Liver (tissue), 9 donors: ENCODE measurements around the gene CKS2. TPM values are rescaled to one million over a fixed set of nuclear protein-coding genes. Genes with fewer than 3 reads are reported as not detected.

ENCODE experiments used
- DNase-seq: peaks from one replicate; pipeline ENCODE4 v3.0.0-alpha.2; 2017; ENCODE audit warnings: low spot score
- H3K27ac ChIP-seq, 2 donors: one replicate each; pipeline ENCODE4 v1.7.0; 2013; ENCODE audit warnings: inconsistent platforms in 2 of 2, low read length in 2 of 2, control low read depth in 1 of 2, low read depth in 1 of 2, mild to moderate bottlenecking in 1 of 2
- H3K27me3 ChIP-seq, 4 donors: one replicate each; pipeline versions ENCODE4 v1.6.1 to v1.7.0; 2013; ENCODE audit warnings: low read length in 3 of 4, inconsistent platforms in 1 of 4, mild to moderate bottlenecking in 1 of 4, moderate library complexity in 1 of 4; ENCODE audit not compliant: control insufficient read depth in 4 of 4, insufficient read depth in 4 of 4
- H3K36me3 ChIP-seq, 4 donors: one replicate each; pipeline versions ENCODE4 v1.6.1 to v1.7.0; 2013; ENCODE audit warnings: low read length in 3 of 4, mild to moderate bottlenecking in 3 of 4, low read depth in 1 of 4, moderate library complexity in 1 of 4; ENCODE audit not compliant: control insufficient read depth in 4 of 4, insufficient read depth in 3 of 4
- H3K4me1 ChIP-seq, 4 donors: one replicate each; pipeline versions ENCODE4 v1.6.1 to v1.7.0; 2013; ENCODE audit warnings: low read length in 3 of 4, mild to moderate bottlenecking in 3 of 4, moderate library complexity in 1 of 4; ENCODE audit not compliant: control insufficient read depth in 4 of 4, insufficient read depth in 4 of 4
- H3K4me3 ChIP-seq, 3 donors: one replicate each; pipeline versions ENCODE4 v1.6.1 to v1.7.0; 2013; ENCODE audit warnings: low read length in 3 of 3, control low read depth in 1 of 3, low read depth in 1 of 3, mild to moderate bottlenecking in 1 of 3
- H3K9ac ChIP-seq, 2 donors: one replicate each; pipeline ENCODE4 v1.7.0; 2013; ENCODE audit warnings: low read length in 2 of 2, mild to moderate bottlenecking in 2 of 2, moderate library complexity in 2 of 2, control low read depth in 1 of 2, low read depth in 1 of 2
- H3K9me3 ChIP-seq, 4 donors: one replicate each; pipeline versions ENCODE4 v1.6.1 to v1.7.0; 2013; ENCODE audit warnings: low read length in 3 of 4; ENCODE audit not compliant: control insufficient read depth in 4 of 4
- EGR1 ChIP-seq, 2 donors: IDR thresholded peaks; 2 replicates each; pipeline ENCODE4 v1.6.1; 2016 to 2018; ENCODE audit warnings: antibody characterized with exemption in 2 of 2, low read depth in 2 of 2
- FOXA1 ChIP-seq: IDR thresholded peaks from 2 replicates; pipeline ENCODE4 v1.6.1; 2016; ENCODE audit warnings: antibody characterized with exemption
- FOXA2 ChIP-seq: IDR thresholded peaks from 2 replicates; pipeline ENCODE4 v1.6.1; 2016; ENCODE audit warnings: antibody characterized with exemption
- GABPA ChIP-seq, 2 donors: IDR thresholded peaks in 1 of 2; conservative IDR thresholded peaks in 1 of 2; 2 replicates each; pipeline ENCODE4 v1.6.1; 2016; ENCODE audit warnings: antibody characterized with exemption in 2 of 2, mild to moderate bottlenecking in 1 of 2, moderate library complexity in 1 of 2
- HNF4A ChIP-seq, 2 donors: conservative IDR thresholded peaks; 2 replicates each; pipeline ENCODE4 v1.6.1; 2016; ENCODE audit warnings: antibody characterized with exemption in 2 of 2, mild to moderate bottlenecking in 2 of 2
- HNF4G ChIP-seq: IDR thresholded peaks from 2 replicates; pipeline ENCODE4 v1.6.1; 2016; ENCODE audit warnings: antibody characterized with exemption
- JUND ChIP-seq, 2 donors: IDR thresholded peaks; 2 replicates each; pipeline ENCODE4 v1.6.1; 2016; ENCODE audit warnings: antibody characterized with exemption in 2 of 2
- NR2F2 ChIP-seq: IDR thresholded peaks from 2 replicates; pipeline ENCODE4 v1.6.1; 2016; ENCODE audit warnings: antibody characterized with exemption
- RAD21 ChIP-seq, 2 donors: IDR thresholded peaks; 2 replicates each; pipeline ENCODE4 v1.6.1; 2016; ENCODE audit warnings: antibody characterized with exemption in 2 of 2, mild to moderate bottlenecking in 2 of 2
- RXRA ChIP-seq, 2 donors: IDR thresholded peaks; 2 replicates each; pipeline ENCODE4 v1.6.1; 2017 to 2018; ENCODE audit warnings: antibody characterized with exemption in 2 of 2, mild to moderate bottlenecking in 1 of 2
- SP1 ChIP-seq: IDR thresholded peaks from 2 replicates; pipeline ENCODE4 v1.6.1; 2018; ENCODE audit warnings: antibody characterized with exemption, mild to moderate bottlenecking
- TAF1 ChIP-seq: conservative IDR thresholded peaks from 2 replicates; pipeline ENCODE4 v1.6.1; 2016; ENCODE audit warnings: antibody characterized with exemption, mild to moderate bottlenecking
- YY1 ChIP-seq: IDR thresholded peaks from 2 replicates; pipeline ENCODE4 v1.6.1; 2016; ENCODE audit warnings: antibody characterized with exemption, mild to moderate bottlenecking
- WGBS: extraction: QIAGEN DNeasy Blood & Tissue Kit; methylation state at CpG from one replicate; pipeline ENCODE4 v1.1.7; 2013; 5-methylcytosine and 5-hydroxymethylcytosine counted together
- polyA plus RNA-seq, 2 donors: library from polyadenylated mRNA; stranded (reverse) in 1 of 2; unstranded in 1 of 2; fragments of 200-250 nt in 1 of 2; fragments of >200 nt in 1 of 2; fragmentation: Nextera tagmentation in 1 of 2; extraction: Ambion mirVana in 1 of 2; gene quantifications; one replicate each; pipeline versions ENCODE4 v1.2.1 to v1.2.3, GENCODE V29; 2013 to 2015
- total RNA-seq, 2 donors: library from RNA; depleted of rRNA; stranded (reverse); fragments of >200 nt; gene quantifications; one replicate each; pipeline ENCODE4 v1.2.3, GENCODE V29; 2014
- TF ChIP-seq, protein P1 (sequence below): IDR thresholded peaks from 2 replicates; pipeline ENCODE4 v1.6.1; 2016; ENCODE audit warnings: antibody characterized with exemption
- TF ChIP-seq, protein P2 (sequence below): fragments of 150-350 bp; IDR thresholded peaks from 2 replicates; pipeline ENCODE4 v1.5.1; 2017; ENCODE audit warnings: improper control_type of control experiment, low read depth, low read length; ENCODE audit not compliant: missing input control
- TF ChIP-seq, protein P3 (sequence below): IDR thresholded peaks from 2 replicates; pipeline ENCODE4 v1.6.1; 2016; ENCODE audit warnings: antibody characterized with exemption
- TF ChIP-seq, protein P4 (sequence below): IDR thresholded peaks from 2 replicates; pipeline ENCODE4 v1.6.1; 2016; ENCODE audit warnings: antibody characterized with exemption
- donor health status: healthy.
- donor health status: healthy.
- donor health status: healthy.
- donor health status: healthy.
- donor health status: healthy.

Gene CKS2
- total and polyA plus RNA-seq, 4 donors: 3.1 to 79.7 (median 17.7) TPM

DNA sequence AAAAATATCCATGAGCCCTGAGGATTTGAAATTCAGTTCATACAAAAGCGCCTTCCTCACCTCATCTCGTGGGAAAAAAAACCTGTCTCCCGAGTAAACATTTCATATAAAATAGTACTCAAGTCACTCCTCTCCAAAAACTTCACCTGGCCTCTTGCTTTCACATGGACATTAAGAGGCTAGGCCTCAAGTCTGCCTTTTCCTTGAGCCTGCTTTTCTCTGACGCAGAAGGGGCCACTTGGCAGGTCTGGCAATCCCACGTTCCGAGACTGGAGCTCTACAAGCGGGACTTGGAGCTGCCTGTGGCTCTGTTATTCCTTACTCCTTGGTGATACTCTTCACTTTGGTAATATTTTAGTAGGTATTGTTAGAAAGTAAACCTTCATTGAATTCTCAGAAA lies 26.9 kb upstream of the CKS2 start:
- no peaks in the 10 kb centered on the region for H3K36me3 ChIP-seq
- TF ChIP-seq HNF4G: no peak
- TF ChIP-seq JUND (IDR thresholded peaks at IDR 0.05): no peak
- TF ChIP-seq, protein P1, sequence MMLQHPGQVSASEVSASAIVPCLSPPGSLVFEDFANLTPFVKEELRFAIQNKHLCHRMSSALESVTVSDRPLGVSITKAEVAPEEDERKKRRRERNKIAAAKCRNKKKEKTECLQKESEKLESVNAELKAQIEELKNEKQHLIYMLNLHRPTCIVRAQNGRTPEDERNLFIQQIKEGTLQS: no peak
- TF ChIP-seq, protein P2, sequence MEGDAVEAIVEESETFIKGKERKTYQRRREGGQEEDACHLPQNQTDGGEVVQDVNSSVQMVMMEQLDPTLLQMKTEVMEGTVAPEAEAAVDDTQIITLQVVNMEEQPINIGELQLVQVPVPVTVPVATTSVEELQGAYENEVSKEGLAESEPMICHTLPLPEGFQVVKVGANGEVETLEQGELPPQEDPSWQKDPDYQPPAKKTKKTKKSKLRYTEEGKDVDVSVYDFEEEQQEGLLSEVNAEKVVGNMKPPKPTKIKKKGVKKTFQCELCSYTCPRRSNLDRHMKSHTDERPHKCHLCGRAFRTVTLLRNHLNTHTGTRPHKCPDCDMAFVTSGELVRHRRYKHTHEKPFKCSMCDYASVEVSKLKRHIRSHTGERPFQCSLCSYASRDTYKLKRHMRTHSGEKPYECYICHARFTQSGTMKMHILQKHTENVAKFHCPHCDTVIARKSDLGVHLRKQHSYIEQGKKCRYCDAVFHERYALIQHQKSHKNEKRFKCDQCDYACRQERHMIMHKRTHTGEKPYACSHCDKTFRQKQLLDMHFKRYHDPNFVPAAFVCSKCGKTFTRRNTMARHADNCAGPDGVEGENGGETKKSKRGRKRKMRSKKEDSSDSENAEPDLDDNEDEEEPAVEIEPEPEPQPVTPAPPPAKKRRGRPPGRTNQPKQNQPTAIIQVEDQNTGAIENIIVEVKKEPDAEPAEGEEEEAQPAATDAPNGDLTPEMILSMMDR: no peak
- no peak for TF ChIP-seq FOXA2
- TF ChIP-seq EGR1 (IDR thresholded peaks at IDR 0.05; ENCODE audit: low read depth in 2 of 2): no peak
- H3K4me3 ChIP-seq: no peak overlapping the region
- H3K4me1 ChIP-seq: no peaks in the 10 kb centered on the region
- H3K9me3 ChIP-seq: no peaks in the 10 kb centered on the region
- no peak overlapping the region for H3K9ac ChIP-seq
- 96% methylated on average over 7 of the region's 7 CpGs for WGBS
- no peak for DNase-seq
- no peaks in the 10 kb centered on the region for H3K27me3 ChIP-seq
- no peak overlapping the region for H3K27ac ChIP-seq

DNA sequence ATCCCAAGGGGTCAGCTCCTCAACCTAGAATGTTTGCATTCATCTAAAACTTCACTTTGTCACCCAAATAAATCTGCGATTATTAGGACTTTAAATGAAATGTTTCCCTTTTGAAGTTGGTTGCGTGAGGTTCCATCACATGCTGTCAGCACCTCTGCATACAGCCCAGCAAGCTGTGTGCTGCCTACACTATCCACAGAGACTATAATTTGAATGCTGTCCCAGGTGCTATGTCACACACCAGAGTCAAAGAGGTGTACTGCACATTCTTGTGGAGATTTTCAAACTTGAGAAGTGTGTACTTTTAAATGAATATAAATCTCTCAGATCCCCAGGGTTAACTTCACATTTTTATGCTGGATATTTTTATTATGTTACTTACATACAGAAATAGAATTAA lies 19.3 kb upstream of the CKS2 start:
- Histone ChIP-seq H3K4me1 (no peaks in the 10 kb centered on the region), H3K27ac (no peak overlapping the region), H3K9ac (no peak overlapping the region), H3K36me3 (no peaks in the 10 kb centered on the region), H3K9me3 (no peaks in the 10 kb centered on the region), H3K27me3 (no peaks in the 10 kb centered on the region), H3K4me3 (no peak overlapping the region)
- 97% methylated on average over 2 of the region's 2 CpGs for WGBS
- no peak for DNase-seq
- TF ChIP-seq GABPA (IDR thresholded peaks at IDR 0.05 in 1 of 2, conservative IDR thresholded peaks at IDR 0.05 in 1 of 2) (no peak), RXRA (IDR thresholded peaks at IDR 0.05) (no peak), EGR1 (IDR thresholded peaks at IDR 0.05; ENCODE audit: low read depth in 2 of 2) (no peak), RAD21 (IDR thresholded peaks at IDR 0.05) (no peak), FOXA1 (no peak), SP1 (no peak), NR2F2 (no peak), TAF1 (no peak), HNF4G (no peak), HNF4A (conservative IDR thresholded peaks at IDR 0.05) (no peak), YY1 (no peak), JUND (IDR thresholded peaks at IDR 0.05) (no peak), FOXA2 (no peak)
- TF ChIP-seq, protein P1: no peak
- TF ChIP-seq, protein P3, sequence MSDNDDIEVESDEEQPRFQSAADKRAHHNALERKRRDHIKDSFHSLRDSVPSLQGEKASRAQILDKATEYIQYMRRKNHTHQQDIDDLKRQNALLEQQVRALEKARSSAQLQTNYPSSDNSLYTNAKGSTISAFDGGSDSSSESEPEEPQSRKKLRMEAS: no peak
- TF ChIP-seq, protein P4, sequence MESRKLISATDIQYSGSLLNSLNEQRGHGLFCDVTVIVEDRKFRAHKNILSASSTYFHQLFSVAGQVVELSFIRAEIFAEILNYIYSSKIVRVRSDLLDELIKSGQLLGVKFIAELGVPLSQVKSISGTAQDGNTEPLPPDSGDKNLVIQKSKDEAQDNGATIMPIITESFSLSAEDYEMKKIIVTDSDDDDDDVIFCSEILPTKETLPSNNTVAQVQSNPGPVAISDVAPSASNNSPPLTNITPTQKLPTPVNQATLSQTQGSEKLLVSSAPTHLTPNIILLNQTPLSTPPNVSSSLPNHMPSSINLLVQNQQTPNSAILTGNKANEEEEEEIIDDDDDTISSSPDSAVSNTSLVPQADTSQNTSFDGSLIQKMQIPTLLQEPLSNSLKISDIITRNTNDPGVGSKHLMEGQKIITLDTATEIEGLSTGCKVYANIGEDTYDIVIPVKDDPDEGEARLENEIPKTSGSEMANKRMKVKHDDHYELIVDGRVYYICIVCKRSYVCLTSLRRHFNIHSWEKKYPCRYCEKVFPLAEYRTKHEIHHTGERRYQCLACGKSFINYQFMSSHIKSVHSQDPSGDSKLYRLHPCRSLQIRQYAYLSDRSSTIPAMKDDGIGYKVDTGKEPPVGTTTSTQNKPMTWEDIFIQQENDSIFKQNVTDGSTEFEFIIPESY: no peak
- TF ChIP-seq, protein P2: no peak
